HG03575 (cell line): ENCODE data around the gene CENPU.

Source experiments
- ATAC-seq: cut with Tn5 transposase; IDR thresholded peaks from one replicate; pipeline ENCODE4 v1.9.1; 2021; ENCODE audit not compliant: unreplicated experiment, insufficient number of reproducible peaks, low FRiP score; ENCODE audit errors: extremely low read depth

Gene CENPU

GRCh38 chr4:184649971-184650855 is 83.7 kb downstream of the CENPU start:
- ATAC-seq, result no peak

- ATAC-seq, result peak; percentile 54
These were observed 84.6 kb downstream of the CENPU start, which contains the start of the genes CASP3 and PRIMPOL for GRCh38 chr4:184649026-184649970. Gene CASP3 (minus strand): TSS chr4:184649447. CDS start chr4:184638453, 10,994 bp downstream. Gene PRIMPOL (plus strand): TSS chr4:184649738. CDS start chr4:184657141, 7,403 bp downstream.

GRCh38 chr4:184648313-184649025 is 85.4 kb downstream of the CENPU start:
- ATAC-seq, result no peak

GRCh38 chr4:184648054-184648312 is 85.9 kb downstream of the CENPU start:
- ATAC-seq, result no peak

GRCh38 chr4:184647266-184648053 is 86.4 kb downstream of the CENPU start:
- no peak for ATAC-seq

- no peak for ATAC-seq
These were observed 87.8 kb downstream of the CENPU start for GRCh38 chr4:184645904-184646610.

GRCh38 chr4:184644553-184645307 is 89.2 kb downstream of the CENPU start:
- ATAC-seq, result no peak
